ENCODE results near the gene PLGRKT. TPM values are rescaled to one million over a fixed set of nuclear protein-coding genes. Genes with fewer than 3 reads are reported as not detected.

The PLGRKT gene, protein sequence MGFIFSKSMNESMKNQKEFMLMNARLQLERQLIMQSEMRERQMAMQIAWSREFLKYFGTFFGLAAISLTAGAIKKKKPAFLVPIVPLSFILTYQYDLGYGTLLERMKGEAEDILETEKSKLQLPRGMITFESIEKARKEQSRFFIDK
- total RNA-seq (2021) = 30.9 and 38.4 TPM in 2 replicates
- Bru-seq, nascent RNA = percentile 70 among the genes with signal in this experiment
- percentile 52 among the genes with signal in this experiment for BruChase-seq, experiment 1, labeled RNA remaining after a 2-hour chase
- BruChase-seq, experiment 2, labeled RNA remaining after a 6-hour chase = percentile 50 among the genes with signal in this experiment
- long read RNA-seq, transcript PLGRKT-201 (6 exons, 932 nt) = major isoform, 31 of 46 reads
- long read RNA-seq, partial matches to known transcripts = 6 of 46 reads
- long read RNA-seq, other reads (novel, unspliced or antisense) = 9 of 46 reads

DNA sequence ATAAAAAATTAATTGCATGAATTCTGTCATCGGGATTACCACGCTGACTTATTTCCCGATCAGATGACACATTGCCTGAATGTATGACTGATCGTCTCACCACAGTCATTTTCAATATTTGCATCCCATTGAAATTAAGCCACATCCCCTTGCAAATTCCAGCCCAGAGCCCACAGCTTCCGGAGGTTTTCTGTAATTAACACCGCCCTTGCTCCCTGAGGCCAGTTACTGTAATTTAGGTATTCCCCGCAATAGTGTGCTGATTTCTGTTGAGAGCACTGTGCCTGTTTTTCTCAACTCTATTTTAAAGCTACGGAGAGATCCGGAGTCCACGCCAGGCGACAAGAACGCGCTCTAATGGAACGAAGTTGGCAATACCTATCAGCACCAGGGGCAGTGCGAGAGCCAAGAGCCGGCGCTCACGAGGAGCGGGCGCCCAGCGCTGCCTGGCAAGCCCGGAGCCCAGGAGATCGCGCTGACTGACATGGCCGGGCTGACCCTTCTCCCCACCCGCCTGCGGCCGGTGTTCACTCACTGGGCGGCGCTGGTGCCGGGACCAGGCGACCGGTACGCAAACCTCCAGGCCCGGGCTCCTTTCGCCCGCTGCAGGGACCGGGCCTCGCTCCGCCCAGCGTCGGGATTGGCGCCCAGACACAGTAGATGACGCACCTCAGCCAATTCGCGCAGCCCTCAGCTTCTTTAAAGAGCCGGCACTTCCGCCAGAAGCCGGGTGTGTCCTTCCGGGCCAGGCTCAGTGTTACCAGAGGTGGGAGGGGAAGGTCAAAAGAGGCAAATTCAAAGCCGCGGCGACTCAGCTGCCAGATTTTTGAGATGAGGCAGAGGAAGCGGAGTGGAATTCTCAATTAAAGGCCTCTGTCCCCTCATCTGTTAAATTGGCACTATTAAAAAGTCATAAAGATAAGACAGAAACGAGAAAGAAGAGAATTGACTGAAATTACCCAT lies at the start of gene PLGRKT:
TSS of gene PLGRKT (minus strand) at position 672 of the 963 bp plus-strand sequence. CDS start 5,948 bp downstream, outside the sequence.
- CTCF ChIA-PET = interaction anchor here (0.6 kb wide), 1 partner anchor 42 kb away, joined by 4 read pairs; no protein-coding TSS in a partner anchor
- H3K36me3 ChIP-seq (ENCODE audit: insufficient read depth, low read length, poor library complexity, severe bottlenecking) = peaks cover 3% of the 10 kb centered on the region

GRCh38 chr9:5486988-5487387 lies 49.3 kb upstream of the PLGRKT start:
- ChIA-PET POLR2A (ENCODE audit: low non-redundant PET) (no interaction called here), CTCF (no interaction called here)
- Histone ChIP-seq H3K27ac (ENCODE audit: low read depth, low read length, poor library complexity, severe bottlenecking) (no peak overlapping the region), H3K9me3 (ENCODE audit: low read depth, low read length, poor library complexity, severe bottlenecking) (no peaks in the 10 kb centered on the region), H3K4me3 (ENCODE audit: low read depth, low read length, poor library complexity, severe bottlenecking) (no peak overlapping the region), H3K36me3 (ENCODE audit: insufficient read depth, low read length, poor library complexity, severe bottlenecking) (no peaks in the 10 kb centered on the region), H3K4me1 (ENCODE audit: insufficient read depth, low read length, poor library complexity, severe bottlenecking) (no peaks in the 10 kb centered on the region), H3K27me3 (replicated peaks; ENCODE audit: insufficient read depth, low read depth, low read length, poor library complexity) (no peaks in the 10 kb centered on the region)
- no TSS peak for BruUV-seq (replicated peaks)
- intact Hi-C loops (cut with micrococcal nuclease; ENCODE audit: unreplicated experiment) = no loop called here
- no peak for TF ChIP-seq EZH2 (IDR thresholded peaks at IDR 0.05; ENCODE audit: borderline replicate concordance, low read depth, low read length, poor library complexity, severe bottlenecking)
- TF ChIP-seq, protein P1, sequence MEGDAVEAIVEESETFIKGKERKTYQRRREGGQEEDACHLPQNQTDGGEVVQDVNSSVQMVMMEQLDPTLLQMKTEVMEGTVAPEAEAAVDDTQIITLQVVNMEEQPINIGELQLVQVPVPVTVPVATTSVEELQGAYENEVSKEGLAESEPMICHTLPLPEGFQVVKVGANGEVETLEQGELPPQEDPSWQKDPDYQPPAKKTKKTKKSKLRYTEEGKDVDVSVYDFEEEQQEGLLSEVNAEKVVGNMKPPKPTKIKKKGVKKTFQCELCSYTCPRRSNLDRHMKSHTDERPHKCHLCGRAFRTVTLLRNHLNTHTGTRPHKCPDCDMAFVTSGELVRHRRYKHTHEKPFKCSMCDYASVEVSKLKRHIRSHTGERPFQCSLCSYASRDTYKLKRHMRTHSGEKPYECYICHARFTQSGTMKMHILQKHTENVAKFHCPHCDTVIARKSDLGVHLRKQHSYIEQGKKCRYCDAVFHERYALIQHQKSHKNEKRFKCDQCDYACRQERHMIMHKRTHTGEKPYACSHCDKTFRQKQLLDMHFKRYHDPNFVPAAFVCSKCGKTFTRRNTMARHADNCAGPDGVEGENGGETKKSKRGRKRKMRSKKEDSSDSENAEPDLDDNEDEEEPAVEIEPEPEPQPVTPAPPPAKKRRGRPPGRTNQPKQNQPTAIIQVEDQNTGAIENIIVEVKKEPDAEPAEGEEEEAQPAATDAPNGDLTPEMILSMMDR (conservative IDR thresholded peaks at IDR 0.05; ENCODE audit: low read depth, low read length) = no peak
- DNase-seq (ENCODE audit: low spot score) = no peak

More for the DNA sequence above, at the start of gene PLGRKT:
- no peaks in the 10 kb centered on the region for H3K9me3 ChIP-seq (ENCODE audit: low read depth, low read length, poor library complexity, severe bottlenecking)
- TSS peak; percentile 77 for BruUV-seq (replicated peaks)
- peak; percentile 95 for DNase-seq (ENCODE audit: low spot score)
- H3K27ac ChIP-seq (ENCODE audit: low read depth, low read length, poor library complexity, severe bottlenecking) = peak within 1 kb of the TSS; percentile 85
- H3K27me3 ChIP-seq (replicated peaks; ENCODE audit: insufficient read depth, low read depth, low read length, poor library complexity) = no peaks in the 10 kb centered on the region
- peaks cover 11% of the 10 kb centered on the region for H3K4me1 ChIP-seq (ENCODE audit: insufficient read depth, low read length, poor library complexity, severe bottlenecking)
- POLR2A ChIA-PET (ENCODE audit: low non-redundant PET) = no interaction called here
- intact Hi-C loops (cut with micrococcal nuclease; ENCODE audit: unreplicated experiment) = no loop called here
- TF ChIP-seq, protein P1 (conservative IDR thresholded peaks at IDR 0.05; ENCODE audit: low read depth, low read length) = 0 out of 2 replicates have a peak, but pooled peaks have one; percentile 33
- TF ChIP-seq EZH2 (IDR thresholded peaks at IDR 0.05; ENCODE audit: borderline replicate concordance, low read depth, low read length, poor library complexity, severe bottlenecking) = no peak
- H3K4me3 ChIP-seq (ENCODE audit: low read depth, low read length, poor library complexity, severe bottlenecking) = peak within 1 kb of the TSS; percentile 86

GRCh38 chr9:5485378-5486085 lies 47.8 kb upstream of the PLGRKT start:
- no peak overlapping the region for H3K27ac ChIP-seq (ENCODE audit: low read depth, low read length, poor library complexity, severe bottlenecking)
- no TSS peak for BruUV-seq (replicated peaks)
- no peaks in the 10 kb centered on the region for H3K27me3 ChIP-seq (replicated peaks; ENCODE audit: insufficient read depth, low read depth, low read length, poor library complexity)
- POLR2A ChIA-PET (ENCODE audit: low non-redundant PET) = no interaction called here
- no peaks in the 10 kb centered on the region for H3K36me3 ChIP-seq (ENCODE audit: insufficient read depth, low read length, poor library complexity, severe bottlenecking)
- intact Hi-C loops (cut with micrococcal nuclease; ENCODE audit: unreplicated experiment) = no loop called here
- TF ChIP-seq, protein P1 (conservative IDR thresholded peaks at IDR 0.05; ENCODE audit: low read depth, low read length) = no peak
- no peak for TF ChIP-seq EZH2 (IDR thresholded peaks at IDR 0.05; ENCODE audit: borderline replicate concordance, low read depth, low read length, poor library complexity, severe bottlenecking)
- no peaks in the 10 kb centered on the region for H3K9me3 ChIP-seq (ENCODE audit: low read depth, low read length, poor library complexity, severe bottlenecking)
- H3K4me3 ChIP-seq (ENCODE audit: low read depth, low read length, poor library complexity, severe bottlenecking) = no peak overlapping the region
- no peak for DNase-seq (ENCODE audit: low spot score)
- CTCF ChIA-PET = no interaction called here
- H3K4me1 ChIP-seq (ENCODE audit: insufficient read depth, low read length, poor library complexity, severe bottlenecking) = no peaks in the 10 kb centered on the region
